Vagina (tissue), 2 donors: ENCODE data around the gene SMARCD2. TPM values are rescaled to one million over a fixed set of nuclear protein-coding genes. Genes with fewer than 3 reads are reported as not detected.

Experiments used
- DNase-seq, 2 donors: peaks; one replicate each; pipeline ENCODE4 v3.0.0-alpha.2; 2017; ENCODE audit errors: extremely low spot score in 2 of 2
- H3K27ac ChIP-seq: fragments of 200-600 bp; sonication (generic); one replicate; pipeline ENCODE4 v1.5.1; 2019
- H3K27me3 ChIP-seq: fragments of 200-600 bp; sonication (generic); one replicate; pipeline ENCODE4 v1.5.1; 2019
- H3K36me3 ChIP-seq, 2 donors: fragments of 200-600 bp; sonication (generic); one replicate each; pipeline ENCODE4 v1.5.1; 2017 to 2019
- H3K4me1 ChIP-seq: fragments of 200-600 bp; sonication (generic); one replicate; pipeline ENCODE4 v1.5.1; 2019
- H3K4me3 ChIP-seq, 2 donors: fragments of 200-600 bp; sonication (generic); 1 replicate in 1 of 2; 2 replicates in 1 of 2; pipeline ENCODE4 v1.5.1; 2016 to 2019
- H3K9me3 ChIP-seq: fragments of 200-600 bp; sonication (generic); one replicate; pipeline ENCODE4 v1.5.1; 2019
- POLR2A ChIP-seq, 2 donors: fragments of 450-650 bp; IDR thresholded peaks; one replicate each; pipeline ENCODE4 v1.6.1; 2017; ENCODE audit warnings: antibody characterized with exemption in 2 of 2, mild to moderate bottlenecking in 2 of 2, moderate library complexity in 2 of 2
- POLR2AphosphoS5 ChIP-seq, 2 donors: sonication (generic); formaldehyde crosslinking; IDR thresholded peaks; one replicate each; pipeline ENCODE4 v1.9.0; 2017; ENCODE audit warnings: antibody characterized with exemption in 2 of 2, mild to moderate bottlenecking in 2 of 2, low read depth in 1 of 2; ENCODE audit not compliant: insufficient read depth in 1 of 2
- intact Hi-C: fragments of 100-400 bp; cut with DNase I; formaldehyde crosslinking; loops from one replicate; pipeline ENCODE4 v1.15.1; 2023
- total RNA-seq: library from RNA; depleted of rRNA; stranded (reverse); fragments of >200 nt; gene quantifications from one replicate; pipeline ENCODE4 v1.2.3, GENCODE V29; 2016
- TF ChIP-seq, protein P1 (sequence below), 3 experiments: fragments of 450-650 bp in 2 of 3; fragments of 200-600 bp in 1 of 3; sonication (generic) in 1 of 3; IDR thresholded peaks; one replicate each; pipeline ENCODE4 v1.5.1; 2017 to 2019; ENCODE audit warnings: antibody characterized with exemption in 3 of 3, mild to moderate bottlenecking in 2 of 3, moderate library complexity in 2 of 3

SMARCD2 gene
- total RNA-seq, 1 donor from 2014 or later, result 146 TPM

- H3K27ac ChIP-seq, result no peak overlapping the region
Observed at GRCh38 chr17:63831505-63831904, 11.0 kb downstream of the SMARCD2 start.

DNA sequence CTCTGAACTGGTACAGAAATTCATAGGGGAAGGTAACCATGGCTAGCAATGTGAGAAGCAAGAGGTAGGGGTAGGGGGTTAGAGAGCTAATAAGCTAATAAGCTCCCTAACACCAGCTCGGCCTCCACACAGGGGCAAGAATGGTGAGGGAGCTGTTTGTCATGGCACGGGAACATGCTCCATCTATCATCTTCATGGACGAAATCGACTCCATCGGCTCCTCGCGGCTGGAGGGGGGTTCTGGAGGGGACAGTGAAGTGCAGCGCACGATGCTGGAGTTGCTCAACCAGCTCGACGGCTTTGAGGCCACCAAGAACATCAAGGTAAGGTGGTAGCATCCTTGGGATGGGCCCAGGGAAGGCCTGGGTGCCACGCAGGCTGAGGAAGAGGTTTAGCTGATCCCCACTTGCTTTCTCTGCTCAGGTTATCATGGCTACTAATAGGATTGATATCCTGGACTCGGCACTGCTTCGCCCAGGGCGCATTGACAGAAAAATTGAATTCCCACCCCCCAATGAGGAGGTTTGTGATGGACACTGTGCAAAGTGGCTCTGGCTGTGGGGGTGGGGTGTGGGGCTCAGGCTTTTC lies 11.5 kb downstream of the SMARCD2 start:
- intact Hi-C loops, result no loop called here
- no peaks in the 10 kb centered on the region for H3K27me3 ChIP-seq
- peak in 1 of 2 donors; percentile 5 for TF ChIP-seq POLR2AphosphoS5 (IDR thresholded peaks at IDR 0.05; ENCODE audit: insufficient read depth in 1 of 2, low read depth in 1 of 2)
- TF ChIP-seq, protein P1, sequence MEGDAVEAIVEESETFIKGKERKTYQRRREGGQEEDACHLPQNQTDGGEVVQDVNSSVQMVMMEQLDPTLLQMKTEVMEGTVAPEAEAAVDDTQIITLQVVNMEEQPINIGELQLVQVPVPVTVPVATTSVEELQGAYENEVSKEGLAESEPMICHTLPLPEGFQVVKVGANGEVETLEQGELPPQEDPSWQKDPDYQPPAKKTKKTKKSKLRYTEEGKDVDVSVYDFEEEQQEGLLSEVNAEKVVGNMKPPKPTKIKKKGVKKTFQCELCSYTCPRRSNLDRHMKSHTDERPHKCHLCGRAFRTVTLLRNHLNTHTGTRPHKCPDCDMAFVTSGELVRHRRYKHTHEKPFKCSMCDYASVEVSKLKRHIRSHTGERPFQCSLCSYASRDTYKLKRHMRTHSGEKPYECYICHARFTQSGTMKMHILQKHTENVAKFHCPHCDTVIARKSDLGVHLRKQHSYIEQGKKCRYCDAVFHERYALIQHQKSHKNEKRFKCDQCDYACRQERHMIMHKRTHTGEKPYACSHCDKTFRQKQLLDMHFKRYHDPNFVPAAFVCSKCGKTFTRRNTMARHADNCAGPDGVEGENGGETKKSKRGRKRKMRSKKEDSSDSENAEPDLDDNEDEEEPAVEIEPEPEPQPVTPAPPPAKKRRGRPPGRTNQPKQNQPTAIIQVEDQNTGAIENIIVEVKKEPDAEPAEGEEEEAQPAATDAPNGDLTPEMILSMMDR (IDR thresholded peaks at IDR 0.05), result no peak
- no peak overlapping the region for H3K27ac ChIP-seq
- DNase-seq, result no peak
- peaks cover 41% of the 10 kb centered on the region for H3K4me1 ChIP-seq
- peaks cover 0 to 68% of the 10 kb centered on the region in 2 donors for H3K36me3 ChIP-seq
- no peaks in the 10 kb centered on the region for H3K9me3 ChIP-seq
- H3K4me3 ChIP-seq, result no peak overlapping the region

More at GRCh38 chr17:63831505-63831904, 11.0 kb downstream of the SMARCD2 start:
- Histone ChIP-seq H3K4me3 (no peak overlapping the region), H3K9me3 (no peaks in the 10 kb centered on the region), H3K27me3 (no peaks in the 10 kb centered on the region), H3K36me3 (peaks cover 0 to 73% of the 10 kb centered on the region in 2 donors), H3K4me1 (peaks cover 36% of the 10 kb centered on the region)
- TF ChIP-seq POLR2A (IDR thresholded peaks at IDR 0.05) (no peak), POLR2AphosphoS5 (IDR thresholded peaks at IDR 0.05; ENCODE audit: insufficient read depth in 1 of 2, low read depth in 1 of 2) (no peak)
- TF ChIP-seq, protein P1 (IDR thresholded peaks at IDR 0.05), result no peak
- intact Hi-C loops, result no loop called here
- no peak for DNase-seq

GRCh38 chr17:63830278-63830677 lies 12.2 kb downstream of the SMARCD2 start:
- TF ChIP-seq POLR2AphosphoS5 (IDR thresholded peaks at IDR 0.05; ENCODE audit: insufficient read depth in 1 of 2, low read depth in 1 of 2), result no peak
- no peak for TF ChIP-seq POLR2A (IDR thresholded peaks at IDR 0.05)
- TF ChIP-seq, protein P1 (IDR thresholded peaks at IDR 0.05), result no peak
- intact Hi-C loops, result no loop called here
- H3K4me1 ChIP-seq, result peaks cover 45% of the 10 kb centered on the region

DNA sequence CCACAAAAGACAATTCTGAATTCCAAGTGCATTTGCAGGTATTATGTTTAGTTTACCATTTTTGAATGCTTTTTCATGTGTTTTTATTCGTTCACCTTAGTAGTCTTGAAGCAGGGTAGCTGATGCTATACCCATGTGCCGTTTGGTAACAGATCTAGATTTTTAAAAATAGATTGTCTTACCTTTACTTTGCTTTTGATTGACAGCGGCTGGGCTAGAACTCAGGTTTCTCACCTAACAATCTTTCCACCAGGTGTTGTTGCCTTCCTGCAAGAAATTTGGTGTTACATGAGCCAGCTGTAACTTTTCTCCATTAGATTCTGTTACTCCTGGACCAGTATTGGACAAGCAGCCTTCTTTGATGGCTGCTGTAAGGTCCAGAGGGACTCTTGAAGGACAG lies 13.5 kb downstream of the SMARCD2 start:
- intact Hi-C loops, result no loop called here
- no peak overlapping the region for H3K27ac ChIP-seq
- H3K4me3 ChIP-seq, result peak overlapping the region in 1 of 2 donors; percentile 94
- H3K36me3 ChIP-seq, result peaks cover 0 to 68% of the 10 kb centered on the region in 2 donors
- H3K4me1 ChIP-seq, result peaks cover 36% of the 10 kb centered on the region
- H3K27me3 ChIP-seq, result no peaks in the 10 kb centered on the region
- TF ChIP-seq POLR2AphosphoS5 (IDR thresholded peaks at IDR 0.05; ENCODE audit: insufficient read depth in 1 of 2, low read depth in 1 of 2) (no peak), POLR2A (IDR thresholded peaks at IDR 0.05) (no peak)
- TF ChIP-seq, protein P1 (IDR thresholded peaks at IDR 0.05), result no peak
- DNase-seq, result no peak
- no peaks in the 10 kb centered on the region for H3K9me3 ChIP-seq

More at GRCh38 chr17:63830278-63830677, 12.2 kb downstream of the SMARCD2 start:
- Histone ChIP-seq H3K27me3 (no peaks in the 10 kb centered on the region), H3K27ac (no peak overlapping the region), H3K4me3 (no peak overlapping the region), H3K9me3 (no peaks in the 10 kb centered on the region), H3K36me3 (peaks cover 0 to 68% of the 10 kb centered on the region in 2 donors)
- no peak for DNase-seq

- DNase-seq, result no peak
- Histone ChIP-seq H3K27me3 (no peaks in the 10 kb centered on the region), H3K27ac (peak overlapping the region; percentile 94), H3K9me3 (no peaks in the 10 kb centered on the region), H3K4me1 (peaks cover 36% of the 10 kb centered on the region), H3K36me3 (peaks cover 0 to 68% of the 10 kb centered on the region in 2 donors), H3K4me3 (peak overlapping the region; percentile 90 to 94)
- TF ChIP-seq POLR2A (IDR thresholded peaks at IDR 0.05) (no peak), POLR2AphosphoS5 (IDR thresholded peaks at IDR 0.05; ENCODE audit: insufficient read depth in 1 of 2, low read depth in 1 of 2) (no peak)
- TF ChIP-seq, protein P1 (IDR thresholded peaks at IDR 0.05), result no peak
- intact Hi-C loops, result no loop called here
Observed at GRCh38 chr17:63827801-63828221, 14.7 kb downstream of the SMARCD2 start.
